ENCODE data around the gene GPR15LG.

Gene GPR15LG

DNA sequence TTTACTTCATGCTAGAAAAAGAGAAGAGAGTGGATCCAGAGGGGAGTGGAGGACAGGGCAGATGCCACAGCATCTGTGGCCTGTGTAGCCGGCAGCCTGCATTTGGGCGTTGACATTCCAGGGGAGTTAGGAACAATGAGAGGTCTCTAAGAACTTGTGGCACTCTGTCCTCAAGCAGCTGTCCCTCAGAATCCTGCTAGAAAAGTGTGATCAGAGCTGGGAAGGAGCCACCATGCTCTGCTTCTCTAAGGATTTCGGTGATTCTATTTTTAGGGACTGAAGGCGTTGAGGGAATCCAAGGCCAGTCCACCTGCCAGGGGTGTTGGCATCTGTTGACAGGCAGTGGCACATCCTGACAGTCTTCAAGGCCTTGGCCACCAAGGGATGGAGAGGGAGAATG is 44.1 kb downstream of the GPR15LG start:
- no peak for DNase-seq

DNA sequence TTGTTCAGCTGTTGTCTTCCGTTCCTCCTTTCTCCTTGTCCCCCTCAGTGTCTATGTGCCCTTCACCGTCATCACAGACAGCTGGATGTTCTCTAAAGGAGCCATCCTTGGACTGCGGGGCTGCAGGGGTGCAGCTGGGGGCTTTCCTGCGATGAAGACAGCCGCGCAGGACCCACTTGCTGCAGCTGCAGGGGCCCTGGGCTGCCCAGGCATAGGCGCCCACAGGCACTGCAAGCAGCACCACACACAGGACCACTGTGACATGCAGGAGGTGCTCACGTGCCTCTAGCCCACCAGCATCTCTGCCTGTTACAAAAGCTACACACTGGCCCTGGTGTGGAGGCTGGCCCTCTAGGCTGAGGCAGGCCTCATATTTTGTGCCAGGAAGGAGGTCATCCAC is 48.3 kb downstream of the GPR15LG start:
- no peak for DNase-seq

DNA sequence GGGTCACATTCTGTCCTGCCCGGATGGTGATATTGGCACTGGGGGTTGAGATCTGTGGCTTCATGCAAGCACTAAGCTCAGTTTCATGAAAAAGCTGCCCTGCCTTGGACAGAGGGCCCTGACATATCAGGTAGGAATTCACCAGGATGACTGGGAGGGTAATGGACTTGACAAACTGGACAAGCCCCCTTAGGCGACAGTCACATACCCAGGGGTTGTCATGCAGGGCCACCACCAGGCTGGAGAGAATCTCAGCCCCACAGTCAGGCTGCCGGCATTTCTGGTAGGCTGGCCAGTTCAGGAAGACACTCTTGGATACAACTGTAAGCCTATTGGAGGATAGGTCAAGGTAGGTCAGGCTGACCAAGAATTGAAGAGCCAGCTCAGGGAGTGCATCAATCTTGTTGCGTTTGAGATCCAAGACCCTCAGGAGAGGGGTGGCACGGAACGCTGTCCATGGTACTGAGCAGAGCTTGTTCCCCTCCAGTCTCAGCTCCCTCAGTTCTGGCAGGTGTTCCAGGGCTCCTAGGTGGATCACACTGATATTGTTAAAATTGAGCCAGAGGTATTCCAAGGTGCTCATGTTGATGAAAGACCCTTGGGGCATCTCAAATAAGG is 50.9 kb downstream of the GPR15LG start:
- no peak for DNase-seq

DNA sequence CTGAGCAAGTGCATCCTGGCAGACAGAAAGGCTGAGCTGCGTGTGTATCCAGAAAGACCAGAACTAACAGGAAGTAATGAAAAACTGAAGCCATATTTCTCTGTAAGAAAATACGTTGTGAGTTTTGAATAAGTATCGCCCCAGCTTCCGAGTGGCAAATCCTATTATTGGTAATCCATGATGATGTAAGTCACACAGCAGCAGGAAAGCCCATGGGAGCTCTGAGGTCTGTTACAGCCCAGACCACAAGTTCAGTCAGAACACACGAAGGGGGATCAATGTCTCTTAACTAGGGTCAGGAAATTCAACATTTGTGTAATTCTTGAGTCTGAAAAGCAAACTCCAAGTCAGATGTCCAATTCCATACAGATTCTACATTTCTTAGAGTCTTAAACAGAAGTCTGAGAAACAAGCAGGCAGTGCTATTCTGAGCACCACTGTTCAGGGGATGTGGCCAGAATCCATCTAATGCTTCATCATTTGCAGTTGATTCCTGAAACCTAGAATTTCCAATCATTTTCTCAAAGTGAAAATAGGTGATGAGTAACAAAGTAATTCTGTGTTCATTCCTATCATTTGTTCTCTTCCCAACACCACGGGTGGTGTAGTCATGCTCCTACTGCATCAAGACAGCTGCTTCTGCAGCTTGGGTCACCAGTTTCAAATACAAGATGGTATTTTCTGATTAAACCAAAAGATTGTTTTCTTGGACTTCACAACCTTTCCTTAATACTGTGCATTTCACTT is 52.0 kb downstream of the GPR15LG start, which contains the start of gene LRIT2:
LRIT2 (minus strand) TSS at position 118 of the 747 bp plus-strand sequence; CDS start at position 94, 24 bp downstream.
- no peak for DNase-seq

DNA sequence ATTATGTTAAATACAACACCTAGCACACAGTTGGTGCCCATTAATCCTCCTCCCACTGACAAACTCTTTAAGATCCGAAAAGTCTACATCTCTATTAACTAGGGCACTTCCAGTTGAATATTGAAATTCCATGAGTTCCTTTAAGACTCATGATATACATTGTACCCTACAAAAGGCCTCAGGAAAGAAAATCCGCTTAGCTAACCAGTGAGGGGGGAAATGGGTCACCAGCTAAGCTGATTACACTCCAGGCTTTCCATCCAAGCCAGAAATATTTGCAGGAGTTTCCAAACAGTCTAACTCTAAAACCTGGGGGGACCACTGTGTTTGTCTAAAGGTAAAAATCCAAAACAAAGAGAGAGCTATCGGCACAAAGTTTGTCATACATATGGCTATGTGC is 53.0 kb downstream of the GPR15LG start:
- no peak for DNase-seq

DNA sequence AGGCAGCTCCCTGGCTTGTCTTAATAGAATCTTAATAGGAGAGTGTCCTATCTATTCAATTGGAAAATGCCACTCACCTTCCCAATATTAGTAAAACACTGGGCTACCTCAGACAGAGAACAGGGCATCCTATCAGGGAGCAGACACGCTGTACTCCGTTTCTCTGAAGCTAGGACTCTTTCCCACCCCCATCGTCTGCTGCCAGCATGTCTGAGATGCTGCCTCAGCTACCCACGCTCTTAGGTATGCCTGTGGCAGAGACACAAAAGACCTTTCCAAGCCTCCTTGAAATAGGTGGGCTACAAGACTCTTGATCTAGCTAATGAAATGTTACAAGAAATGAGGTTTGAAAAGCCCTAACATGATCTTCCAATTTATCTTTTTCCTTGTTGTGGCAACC is 54.2 kb downstream of the GPR15LG start:
- DNase-seq = no peak

DNA sequence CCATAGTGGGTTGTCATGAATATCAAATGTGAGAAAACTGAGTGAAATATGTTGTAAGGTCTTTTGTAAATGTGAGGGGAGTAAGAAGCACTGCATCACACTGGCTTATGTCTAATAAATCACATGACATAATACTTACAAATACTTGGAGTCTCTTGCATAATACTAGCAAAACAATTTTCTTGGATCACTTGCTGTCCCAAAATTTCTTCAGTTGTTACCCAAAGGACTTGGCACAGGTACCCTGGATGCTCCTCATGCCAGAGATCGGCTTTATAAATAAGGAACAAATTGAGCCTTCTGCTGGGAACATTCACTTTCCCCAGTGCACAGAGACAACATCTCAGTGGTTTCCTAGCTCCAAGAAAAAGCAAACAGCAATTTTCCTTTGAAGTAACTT is 56.8 kb downstream of the GPR15LG start:
- DNase-seq = no peak

DNA sequence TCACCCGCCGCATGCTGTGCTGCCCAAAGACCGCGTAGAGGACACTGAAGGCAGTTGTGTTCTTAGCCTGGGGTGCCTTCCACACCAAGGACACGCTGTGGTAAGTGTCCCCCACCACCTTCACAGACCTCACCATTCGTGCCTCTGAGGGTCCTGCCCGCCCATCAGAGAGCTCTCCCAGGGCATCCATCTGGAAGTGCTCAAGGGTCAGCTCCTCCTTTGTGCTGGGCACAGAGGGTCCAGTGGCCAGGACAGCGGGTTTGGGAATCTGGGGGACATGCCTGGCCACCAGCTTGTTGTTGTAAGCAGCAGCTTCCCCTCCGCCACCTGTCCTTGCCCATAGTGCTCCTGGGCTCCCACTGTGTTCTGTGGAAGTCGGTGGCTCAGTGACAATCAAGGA is 58.8 kb downstream of the GPR15LG start:
- no peak for DNase-seq

DNA sequence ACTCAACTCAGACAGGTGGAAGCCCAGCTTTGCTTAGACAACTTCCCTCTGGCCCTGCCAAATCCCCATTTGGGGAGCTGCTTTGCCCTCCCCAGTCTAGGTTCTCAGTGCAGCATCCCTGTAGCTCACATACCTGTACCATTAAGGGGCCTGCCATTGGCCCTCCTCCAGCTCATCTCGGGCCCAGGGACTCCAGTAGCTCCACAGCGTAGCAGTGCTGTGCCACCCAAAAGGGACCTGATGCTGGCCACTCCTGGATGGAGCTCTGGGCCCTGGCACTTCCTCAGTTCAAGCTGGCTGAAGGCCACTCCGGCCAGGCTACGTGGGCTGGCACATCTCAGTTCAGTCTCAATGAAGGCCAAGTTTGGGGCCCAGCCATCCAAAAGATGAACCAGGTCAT is 60.3 kb downstream of the GPR15LG start:
- no peak for DNase-seq

DNA sequence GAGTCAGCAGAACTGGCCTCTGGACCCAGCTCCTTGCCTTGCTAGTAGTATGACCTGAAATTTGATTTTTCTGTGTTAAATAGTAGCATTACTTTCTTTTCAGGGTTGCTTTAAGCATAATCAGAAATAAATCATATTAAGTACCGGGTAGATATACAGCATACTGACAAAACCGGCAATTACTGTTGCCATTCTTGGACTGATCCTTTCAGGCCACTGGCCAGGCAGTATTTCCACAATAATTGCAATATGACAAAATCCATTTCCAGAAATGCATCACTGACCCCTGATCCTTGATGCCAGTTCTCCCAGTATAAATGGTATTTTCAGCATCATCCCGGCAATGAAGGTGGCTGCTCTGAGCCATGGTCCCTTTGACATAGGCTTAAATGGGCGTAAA is 60.9 kb downstream of the GPR15LG start:
- no peak for DNase-seq

All from NCI-H2029 treated with DMSO at 0.1 percent for 48 hours (cell line).